Ectodermal cell (in vitro differentiated cells): ENCODE measurements around the gene CCT2.

Experiments
- H3K27ac ChIP-seq: 2 replicates; pipeline ENCODE4 v1.7.0; 2013; ENCODE audit warnings: mild to moderate bottlenecking, low read depth, low read length; ENCODE audit not compliant: insufficient read depth, poor library complexity, severe bottlenecking
- H3K27me3 ChIP-seq: 2 replicates; pipeline ENCODE4 v1.7.0; 2013; ENCODE audit warnings: mild to moderate bottlenecking, low read length; ENCODE audit not compliant: insufficient read depth, control insufficient read depth, poor library complexity, severe bottlenecking
- H3K36me3 ChIP-seq: one replicate; pipeline ENCODE4 v1.7.0; 2013; ENCODE audit warnings: low read length; ENCODE audit not compliant: control insufficient read depth, insufficient read depth
- H3K4me1 ChIP-seq: one replicate; pipeline ENCODE4 v1.7.0; 2013; ENCODE audit warnings: low read length; ENCODE audit not compliant: control insufficient read depth, insufficient read depth
- H3K4me3 ChIP-seq: 2 replicates; pipeline ENCODE4 v1.7.0; 2013; ENCODE audit warnings: low read depth, low read length, control low read depth; ENCODE audit not compliant: insufficient read depth
- H3K9me3 ChIP-seq: 2 replicates; pipeline ENCODE4 v1.7.0; 2013; ENCODE audit warnings: mild to moderate bottlenecking, low read length, moderate library complexity; ENCODE audit not compliant: control insufficient read depth
- WGBS, 2 experiments: methylation state at CpG; one replicate each; pipeline ENCODE4 v1.1.7; 2013; ENCODE audit warnings: missing lambda C conversion rate in 2 of 2; 5-methylcytosine and 5-hydroxymethylcytosine counted together

The CCT2 gene

DNA sequence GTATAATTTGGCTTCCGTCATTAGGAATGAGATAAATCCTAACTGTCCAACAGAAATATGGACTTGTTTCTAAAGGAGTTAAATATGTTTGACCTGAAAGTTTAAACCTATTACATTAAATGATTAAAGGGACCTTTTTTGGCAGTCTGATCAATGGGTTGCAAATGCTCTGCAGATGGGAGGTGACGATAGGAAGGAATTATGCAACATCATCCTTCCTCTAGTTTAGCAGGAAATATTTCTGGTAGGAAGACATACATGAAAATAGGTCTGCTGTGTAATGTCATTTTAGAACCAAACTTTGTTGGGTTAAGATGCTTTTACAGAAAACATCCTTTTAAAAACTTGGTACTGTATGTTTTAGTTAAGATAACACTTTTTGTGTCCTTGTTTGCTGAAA, 22.9 kb downstream of the CCT2 start:
- no peak overlapping the region for H3K27ac ChIP-seq
- H3K36me3 ChIP-seq: peaks cover 2% of the 10 kb centered on the region
- 87 to 94% methylated on average over 2 of the region's 2 CpGs for WGBS, 2 experiments
- no peaks in the 10 kb centered on the region for H3K4me1 ChIP-seq
- H3K9me3 ChIP-seq: no peaks in the 10 kb centered on the region
- H3K27me3 ChIP-seq: no peaks in the 10 kb centered on the region
- H3K4me3 ChIP-seq: no peak overlapping the region

- H3K27ac ChIP-seq: no peak overlapping the region
- WGBS, 2 experiments: 94% methylated on average over 15 of the region's 15 CpGs
- H3K36me3 ChIP-seq: no peaks in the 10 kb centered on the region
- H3K27me3 ChIP-seq: no peaks in the 10 kb centered on the region
- no peaks in the 10 kb centered on the region for H3K9me3 ChIP-seq
- H3K4me3 ChIP-seq: no peak overlapping the region
- H3K4me1 ChIP-seq: no peaks in the 10 kb centered on the region
Measured at GRCh38 chr12:69610126-69610525, 24.9 kb downstream of the CCT2 start.

GRCh38 chr12:69610729-69611128, 25.5 kb downstream of the CCT2 start, which contains the start of gene LRRC10:
Gene LRRC10 (minus strand): TSS chr12:69610907. CDS start chr12:69610838, 69 bp downstream.
- 91 to 93% methylated on average over 11 of the region's 11 CpGs for WGBS, 2 experiments
- Histone ChIP-seq H3K9me3 (no peaks in the 10 kb centered on the region), H3K27me3 (no peaks in the 10 kb centered on the region), H3K4me3 (no peak within 1 kb of the TSS), H3K4me1 (no peaks in the 10 kb centered on the region), H3K27ac (no peak within 1 kb of the TSS), H3K36me3 (no peaks in the 10 kb centered on the region)

GRCh38 chr12:69613351-69613750, 28.1 kb downstream of the CCT2 start:
- Histone ChIP-seq H3K9me3 (no peaks in the 10 kb centered on the region), H3K27ac (no peak overlapping the region)

DNA sequence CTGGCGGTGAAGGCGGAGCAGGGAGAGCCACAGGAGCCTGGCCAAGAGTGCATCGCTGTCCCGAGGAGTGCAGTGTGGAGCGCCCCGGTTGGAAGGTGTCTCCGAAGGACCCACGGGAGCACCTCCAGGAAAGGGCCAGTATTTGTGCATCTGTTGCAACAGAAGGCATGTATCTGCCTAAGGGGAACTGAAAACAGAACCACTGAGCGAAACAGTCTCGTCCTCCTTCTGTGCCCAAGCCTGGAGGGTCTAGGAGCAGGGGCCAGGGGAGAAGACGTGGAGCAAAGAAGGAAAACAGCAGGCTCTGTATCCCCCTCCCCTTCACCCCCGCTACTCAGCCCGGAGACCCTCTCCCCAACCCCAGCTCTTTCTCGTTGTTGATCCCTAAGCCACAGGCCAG, 30.8 kb downstream of the CCT2 start:
- Histone ChIP-seq H3K9me3 (no peaks in the 10 kb centered on the region), H3K36me3 (no peaks in the 10 kb centered on the region), H3K27ac (no peak overlapping the region), H3K4me3 (no peak overlapping the region), H3K4me1 (no peaks in the 10 kb centered on the region), H3K27me3 (no peaks in the 10 kb centered on the region)
- WGBS, 2 experiments: 90 to 91% methylated on average over 11 to 12 of the region's 14 CpGs

More at GRCh38 chr12:69613351-69613750, 28.1 kb downstream of the CCT2 start:
- no peak overlapping the region for H3K4me3 ChIP-seq
- H3K27me3 ChIP-seq: no peaks in the 10 kb centered on the region
- H3K36me3 ChIP-seq: no peaks in the 10 kb centered on the region
- H3K4me1 ChIP-seq: no peaks in the 10 kb centered on the region

GRCh38 chr12:69619050-69619449, 33.8 kb downstream of the CCT2 start:
- Histone ChIP-seq H3K4me1 (no peaks in the 10 kb centered on the region), H3K4me3 (no peak overlapping the region), H3K27ac (no peak overlapping the region), H3K27me3 (no peaks in the 10 kb centered on the region), H3K9me3 (no peaks in the 10 kb centered on the region), H3K36me3 (no peaks in the 10 kb centered on the region)
- WGBS, 2 experiments: 83 to 88% methylated on average over 6 of the region's 6 CpGs

DNA sequence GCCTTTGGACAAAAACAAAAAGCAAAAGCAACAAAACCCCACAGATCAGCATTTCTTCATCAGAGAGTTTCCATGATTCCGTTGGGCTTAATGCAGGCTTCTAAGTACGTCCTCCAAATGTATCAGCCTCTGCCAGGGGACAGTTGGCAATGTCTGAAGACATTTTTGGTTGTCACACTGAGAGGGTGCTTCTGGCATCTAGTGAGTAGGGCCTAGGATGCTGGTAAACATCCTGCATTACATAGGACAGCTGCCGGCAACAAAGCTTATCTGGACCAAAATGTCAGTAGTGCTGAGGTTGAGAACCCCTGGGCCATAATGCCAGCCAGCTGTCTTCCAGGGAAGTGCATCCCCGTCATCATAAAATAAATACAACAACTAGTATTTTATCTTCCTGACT, 34.8 kb downstream of the CCT2 start:
- WGBS, 2 experiments: 89 to 96% methylated on average over 3 to 4 of the region's 4 CpGs
- H3K36me3 ChIP-seq: no peaks in the 10 kb centered on the region
- no peak overlapping the region for H3K4me3 ChIP-seq
- no peaks in the 10 kb centered on the region for H3K27me3 ChIP-seq
- no peak overlapping the region for H3K27ac ChIP-seq
- no peaks in the 10 kb centered on the region for H3K9me3 ChIP-seq
- no peaks in the 10 kb centered on the region for H3K4me1 ChIP-seq

DNA sequence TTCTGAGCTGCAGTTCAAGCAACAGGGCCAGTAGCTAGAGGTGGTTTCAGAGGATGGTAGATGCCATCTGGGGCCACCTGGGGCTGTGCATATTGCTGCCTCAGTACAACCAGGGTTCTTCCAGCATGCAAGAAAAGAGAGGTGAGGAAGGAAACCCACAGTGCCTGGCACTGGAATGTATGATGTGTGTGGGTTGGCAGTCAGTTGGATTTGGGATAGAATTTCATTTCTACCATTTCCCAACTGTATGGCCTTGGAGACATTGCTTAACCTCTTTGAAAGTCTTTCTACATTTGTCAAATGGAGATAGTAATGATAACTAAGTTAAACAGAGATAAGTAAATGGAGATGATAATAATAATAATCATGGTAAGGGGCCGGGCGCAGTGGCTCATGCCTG, 35.7 kb downstream of the CCT2 start:
- H3K9me3 ChIP-seq: no peaks in the 10 kb centered on the region
- 91 to 95% methylated on average over 2 of the region's 2 CpGs for WGBS, 2 experiments
- H3K4me3 ChIP-seq: no peak overlapping the region
- H3K27me3 ChIP-seq: no peaks in the 10 kb centered on the region
- H3K27ac ChIP-seq: no peak overlapping the region
- H3K4me1 ChIP-seq: no peaks in the 10 kb centered on the region
- H3K36me3 ChIP-seq: no peaks in the 10 kb centered on the region

DNA sequence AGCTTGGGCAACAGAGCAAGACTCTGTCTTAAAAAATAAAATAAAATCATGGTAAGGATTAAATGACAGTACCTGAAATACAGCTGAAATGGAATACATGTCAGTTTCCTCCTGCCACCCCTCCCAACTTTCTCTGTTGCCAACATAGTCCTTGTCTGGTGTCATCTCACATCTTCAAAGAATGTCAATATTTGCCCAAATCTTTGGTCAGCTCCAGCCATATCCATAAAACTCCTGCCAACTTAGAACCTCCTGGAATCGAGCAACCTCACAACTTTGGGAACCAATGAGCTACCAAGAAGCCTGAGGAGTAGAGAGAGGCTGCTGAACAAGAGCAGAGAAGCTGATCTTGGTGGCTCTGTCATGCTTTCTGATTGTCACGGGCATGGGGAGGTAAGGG, 36.3 kb downstream of the CCT2 start:
- H3K27me3 ChIP-seq: no peaks in the 10 kb centered on the region
- H3K36me3 ChIP-seq: no peaks in the 10 kb centered on the region
- H3K27ac ChIP-seq: no peak overlapping the region
- H3K9me3 ChIP-seq: no peaks in the 10 kb centered on the region
- 83 to 97% methylated on average over 2 of the region's 2 CpGs for WGBS, 2 experiments
- no peak overlapping the region for H3K4me3 ChIP-seq
- H3K4me1 ChIP-seq: no peaks in the 10 kb centered on the region

GRCh38 chr12:69623970-69624369, 38.7 kb downstream of the CCT2 start:
- Histone ChIP-seq H3K4me3 (no peak overlapping the region), H3K27ac (no peak overlapping the region)
- 93 to 94% methylated on average over 13 of the region's 13 CpGs for WGBS, 2 experiments

GRCh38 chr12:69627501-69627900, 42.2 kb downstream of the CCT2 start:
- no peak overlapping the region for H3K4me3 ChIP-seq
- no peaks in the 10 kb centered on the region for H3K9me3 ChIP-seq
- H3K4me1 ChIP-seq: no peaks in the 10 kb centered on the region
- no peak overlapping the region for H3K27ac ChIP-seq
- H3K36me3 ChIP-seq: no peaks in the 10 kb centered on the region
- WGBS, 2 experiments: 93 to 97% methylated on average over 8 of the region's 8 CpGs
- no peaks in the 10 kb centered on the region for H3K27me3 ChIP-seq

More at GRCh38 chr12:69623970-69624369, 38.7 kb downstream of the CCT2 start:
- Histone ChIP-seq H3K27me3 (no peaks in the 10 kb centered on the region), H3K4me1 (no peaks in the 10 kb centered on the region), H3K9me3 (no peaks in the 10 kb centered on the region), H3K36me3 (no peaks in the 10 kb centered on the region)
